Esophagus squamous epithelium (tissue), 4 donors: Measurements from ENCODE around the gene TIGD3.

Source experiments
- CTCF ChIP-seq, 6 experiments: fragments of 450-650 bp in 4 of 6; fragments of 200-600 bp in 2 of 6; sonication (generic) in 2 of 6; IDR thresholded peaks; one replicate each; pipeline ENCODE4 v1.5.1; 2016 to 2019; ENCODE audit warnings: antibody characterized with exemption in 6 of 6, mild to moderate bottlenecking in 4 of 6, moderate library complexity in 4 of 6
- POLR2A ChIP-seq, 4 donors: fragments of 450-650 bp; IDR thresholded peaks; one replicate each; pipeline ENCODE4 v1.6.1; 2017; ENCODE audit warnings: antibody characterized with exemption in 4 of 4, mild to moderate bottlenecking in 4 of 4, moderate library complexity in 3 of 4

GRCh38 chr11:65305501-65306268, 48.9 kb upstream of the TIGD3 start:
- no peak for TF ChIP-seq POLR2A (IDR thresholded peaks at IDR 0.05)
- no peak for TF ChIP-seq CTCF (IDR thresholded peaks at IDR 0.05)
